Right lobe of liver (tissue), 4 donors: ENCODE data around the gene NTM.

Experiments
- POLR2A ChIP-seq: fragments of 450-650 bp; IDR thresholded peaks from one replicate; pipeline ENCODE4 v1.6.1; 2017; ENCODE audit warnings: antibody characterized with exemption, mild to moderate bottlenecking
- TF ChIP-seq, protein P1 (sequence below), 4 donors: fragments of 200-600 bp in 3 of 4; fragments of 450-650 bp in 1 of 4; IDR thresholded peaks; one replicate each; pipeline versions ENCODE4 v1.5.1 to v1.8.0; 2016 to 2022; ENCODE audit warnings: antibody characterized with exemption in 4 of 4, mild to moderate bottlenecking in 2 of 4
- donor health status: DM: no; HTN: no; CAD: no.
- donor health status: DM: no; HTN: no; CAD: no.
- donor health status: DM: no; HTN: yes; CAD: no.

DNA sequence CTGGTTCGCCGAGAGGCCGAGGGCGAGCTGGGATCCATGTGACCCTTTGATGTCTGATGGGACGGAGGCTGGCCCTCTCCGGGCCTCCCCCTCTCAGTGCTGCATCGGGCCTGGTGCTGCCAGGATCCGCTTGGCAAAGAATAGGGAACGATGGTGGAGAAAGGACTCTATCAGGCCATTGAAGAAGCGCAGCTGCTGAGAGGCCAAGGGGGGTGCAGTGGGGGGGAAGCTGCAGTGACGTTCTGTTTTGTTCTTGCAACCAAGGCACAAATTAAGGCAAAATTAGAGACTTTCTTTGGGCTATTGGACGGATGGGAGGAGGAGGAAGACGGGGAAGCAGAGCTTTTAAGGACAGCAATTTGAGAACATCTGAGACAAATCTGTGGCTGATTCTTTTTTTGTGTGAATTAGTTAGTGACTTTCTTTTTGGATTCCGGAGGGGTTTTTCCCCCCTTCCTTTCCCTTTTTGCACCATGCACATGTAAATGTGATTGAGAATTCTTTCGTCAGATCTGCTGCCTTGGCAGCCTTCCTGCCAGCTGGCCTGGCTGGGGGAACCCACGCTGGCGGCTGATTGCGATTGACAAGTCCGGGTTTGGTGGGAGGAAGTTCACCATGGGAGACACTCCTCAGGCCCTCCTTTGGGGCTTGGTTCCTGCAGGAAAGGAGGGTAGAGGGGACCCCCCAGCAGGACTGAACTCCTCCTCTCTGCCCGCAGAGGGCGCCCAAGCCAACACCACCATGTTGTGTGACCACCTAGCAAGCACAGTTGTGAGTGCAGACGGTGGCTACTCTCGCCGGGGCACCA lies 214.6 kb downstream of the NTM start:
- TF ChIP-seq, protein P1, sequence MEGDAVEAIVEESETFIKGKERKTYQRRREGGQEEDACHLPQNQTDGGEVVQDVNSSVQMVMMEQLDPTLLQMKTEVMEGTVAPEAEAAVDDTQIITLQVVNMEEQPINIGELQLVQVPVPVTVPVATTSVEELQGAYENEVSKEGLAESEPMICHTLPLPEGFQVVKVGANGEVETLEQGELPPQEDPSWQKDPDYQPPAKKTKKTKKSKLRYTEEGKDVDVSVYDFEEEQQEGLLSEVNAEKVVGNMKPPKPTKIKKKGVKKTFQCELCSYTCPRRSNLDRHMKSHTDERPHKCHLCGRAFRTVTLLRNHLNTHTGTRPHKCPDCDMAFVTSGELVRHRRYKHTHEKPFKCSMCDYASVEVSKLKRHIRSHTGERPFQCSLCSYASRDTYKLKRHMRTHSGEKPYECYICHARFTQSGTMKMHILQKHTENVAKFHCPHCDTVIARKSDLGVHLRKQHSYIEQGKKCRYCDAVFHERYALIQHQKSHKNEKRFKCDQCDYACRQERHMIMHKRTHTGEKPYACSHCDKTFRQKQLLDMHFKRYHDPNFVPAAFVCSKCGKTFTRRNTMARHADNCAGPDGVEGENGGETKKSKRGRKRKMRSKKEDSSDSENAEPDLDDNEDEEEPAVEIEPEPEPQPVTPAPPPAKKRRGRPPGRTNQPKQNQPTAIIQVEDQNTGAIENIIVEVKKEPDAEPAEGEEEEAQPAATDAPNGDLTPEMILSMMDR (IDR thresholded peaks at IDR 0.05) = no peak
- no peak for TF ChIP-seq POLR2A
